ENCODE measurements around the gene DUSP10.

- no peak for TF ChIP-seq ARNTL (CRISPR knock-in tag; IDR thresholded peaks at IDR 0.05; ENCODE audit: borderline replicate concordance, low read depth)
- TF ChIP-seq, protein P1, sequence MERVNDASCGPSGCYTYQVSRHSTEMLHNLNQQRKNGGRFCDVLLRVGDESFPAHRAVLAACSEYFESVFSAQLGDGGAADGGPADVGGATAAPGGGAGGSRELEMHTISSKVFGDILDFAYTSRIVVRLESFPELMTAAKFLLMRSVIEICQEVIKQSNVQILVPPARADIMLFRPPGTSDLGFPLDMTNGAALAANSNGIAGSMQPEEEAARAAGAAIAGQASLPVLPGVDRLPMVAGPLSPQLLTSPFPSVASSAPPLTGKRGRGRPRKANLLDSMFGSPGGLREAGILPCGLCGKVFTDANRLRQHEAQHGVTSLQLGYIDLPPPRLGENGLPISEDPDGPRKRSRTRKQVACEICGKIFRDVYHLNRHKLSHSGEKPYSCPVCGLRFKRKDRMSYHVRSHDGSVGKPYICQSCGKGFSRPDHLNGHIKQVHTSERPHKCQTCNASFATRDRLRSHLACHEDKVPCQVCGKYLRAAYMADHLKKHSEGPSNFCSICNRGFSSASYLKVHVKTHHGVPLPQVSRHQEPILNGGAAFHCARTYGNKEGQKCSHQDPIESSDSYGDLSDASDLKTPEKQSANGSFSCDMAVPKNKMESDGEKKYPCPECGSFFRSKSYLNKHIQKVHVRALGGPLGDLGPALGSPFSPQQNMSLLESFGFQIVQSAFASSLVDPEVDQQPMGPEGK (CRISPR knock-in tag; IDR thresholded peaks at IDR 0.05; ENCODE audit: borderline replicate concordance) = peak; percentile 79
- peak; percentile 73; the same call in 1 of the 2 replicates for TF ChIP-seq ZC3H10 (CRISPR knock-in tag; IDR thresholded peaks at IDR 0.05)
- no peak; the same call in 1 of the 2 replicates for TF ChIP-seq CREB5 (CRISPR knock-in tag; IDR thresholded peaks at IDR 0.05; ENCODE audit: low read depth)
- TF ChIP-seq, protein P2, sequence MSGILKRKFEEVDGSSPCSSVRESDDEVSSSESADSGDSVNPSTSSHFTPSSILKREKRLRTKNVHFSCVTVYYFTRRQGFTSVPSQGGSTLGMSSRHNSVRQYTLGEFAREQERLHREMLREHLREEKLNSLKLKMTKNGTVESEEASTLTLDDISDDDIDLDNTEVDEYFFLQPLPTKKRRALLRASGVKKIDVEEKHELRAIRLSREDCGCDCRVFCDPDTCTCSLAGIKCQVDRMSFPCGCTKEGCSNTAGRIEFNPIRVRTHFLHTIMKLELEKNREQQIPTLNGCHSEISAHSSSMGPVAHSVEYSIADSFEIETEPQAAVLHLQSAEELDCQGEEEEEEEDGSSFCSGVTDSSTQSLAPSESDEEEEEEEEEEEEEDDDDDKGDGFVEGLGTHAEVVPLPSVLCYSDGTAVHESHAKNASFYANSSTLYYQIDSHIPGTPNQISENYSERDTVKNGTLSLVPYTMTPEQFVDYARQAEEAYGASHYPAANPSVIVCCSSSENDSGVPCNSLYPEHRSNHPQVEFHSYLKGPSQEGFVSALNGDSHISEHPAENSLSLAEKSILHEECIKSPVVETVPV (CRISPR knock-in tag; IDR thresholded peaks at IDR 0.05) = 0 out of 2 replicates have a peak, but pooled peaks have one; percentile 14
Observed at GRCh38 chr1:221718381-221719277, 23.3 kb downstream of the DUSP10 start.

Data from SK-N-SH treated with all-trans-retinoic acid at 6 μM for 48 hours (cell line).